ENCODE measurements around the gene RYR2.
"Not testable (repeated sequence)": the region's sequence is repeated elsewhere in the genome, so short reads cannot be mapped to it uniquely, and the experiment has no call there.

RYR2 gene

DNA sequence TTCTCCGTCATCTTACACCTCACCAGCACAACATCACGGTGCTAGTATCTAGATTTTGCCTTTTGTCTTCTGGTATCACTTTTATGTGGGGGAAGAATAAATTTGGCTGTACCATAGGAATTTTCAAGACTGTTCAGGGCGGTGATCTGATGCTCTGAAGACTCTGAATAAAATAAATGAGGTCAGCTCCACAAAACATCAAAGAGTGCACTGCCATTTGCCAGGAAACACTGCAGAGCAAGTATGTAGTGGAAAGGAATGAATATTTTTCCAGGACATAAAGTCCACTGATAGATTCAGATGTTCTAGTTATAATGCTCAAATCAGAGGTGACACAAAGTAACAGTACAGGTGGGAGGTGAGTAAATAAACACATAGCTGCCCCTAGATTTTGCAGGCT lies 792.5 kb downstream of the RYR2 start:
- DNase-seq: no peak

DNA sequence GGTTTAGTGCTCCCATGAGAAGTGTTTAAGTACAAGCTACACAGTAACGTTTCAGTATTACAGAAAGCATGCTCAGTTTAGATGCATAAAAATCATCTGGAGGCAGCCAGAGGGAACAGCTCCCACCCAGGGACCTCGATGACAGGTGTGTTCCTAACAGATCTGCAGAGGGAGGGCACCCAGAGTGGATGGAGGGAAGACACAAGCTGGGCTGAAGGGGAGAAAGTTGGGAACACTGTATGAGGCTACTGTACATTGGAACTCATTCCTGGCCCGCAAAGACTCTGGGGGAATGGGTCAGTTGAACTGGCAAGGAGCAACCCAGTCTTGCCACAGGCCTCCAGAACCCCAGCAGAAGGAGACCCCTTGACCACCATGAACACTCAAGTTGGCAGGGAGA lies 796.3 kb downstream of the RYR2 start:
- no peak for DNase-seq

GRCh38 chr1:237838904-237839534 lies 797.0 kb downstream of the RYR2 start:
- no peak for DNase-seq

GRCh38 chr1:237841485-237841884 lies 799.5 kb downstream of the RYR2 start:
- DNase-seq: no peak

DNA sequence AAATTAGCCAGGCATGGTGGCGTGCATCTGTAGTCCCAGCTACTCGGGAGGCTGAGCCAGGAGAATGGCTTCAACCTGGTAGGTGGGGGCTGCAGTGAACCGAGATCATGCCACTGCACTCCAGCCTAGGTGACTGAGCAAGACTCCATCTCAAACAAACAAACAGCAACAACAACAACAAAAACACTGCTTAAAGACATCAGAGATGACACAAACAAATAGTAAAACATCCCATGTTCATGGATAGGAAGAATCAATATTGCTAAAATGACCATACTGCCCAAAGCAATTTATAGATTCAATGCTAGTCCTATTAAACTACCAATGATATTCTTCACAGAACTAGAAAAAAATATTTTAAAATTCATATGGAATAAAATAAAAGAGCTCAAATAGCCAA lies 801.5 kb downstream of the RYR2 start:
- DNase-seq: not testable (repeated sequence)

GRCh38 chr1:237851210-237851845 lies 809.3 kb downstream of the RYR2 start:
- DNase-seq: peak; percentile 19

DNA sequence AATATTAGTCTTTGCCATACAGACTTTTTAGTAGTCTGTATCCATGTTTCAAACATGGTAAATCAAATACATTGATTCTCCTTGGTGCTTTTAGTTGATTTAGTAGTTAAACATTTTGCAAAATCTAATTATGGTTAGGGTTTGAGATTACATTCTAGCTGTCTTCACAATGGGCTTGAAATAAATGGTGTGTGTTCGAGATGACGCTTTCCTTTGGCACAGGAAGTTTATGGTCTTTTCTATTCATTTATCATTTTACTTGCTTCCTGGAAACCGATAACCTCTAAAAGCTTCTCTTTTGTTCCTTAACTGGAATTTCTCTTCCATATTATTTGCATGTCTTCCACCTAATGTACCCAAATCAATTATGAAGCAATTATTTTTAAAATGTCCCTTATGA lies 810.4 kb downstream of the RYR2 start:
- DNase-seq: no peak

DNA sequence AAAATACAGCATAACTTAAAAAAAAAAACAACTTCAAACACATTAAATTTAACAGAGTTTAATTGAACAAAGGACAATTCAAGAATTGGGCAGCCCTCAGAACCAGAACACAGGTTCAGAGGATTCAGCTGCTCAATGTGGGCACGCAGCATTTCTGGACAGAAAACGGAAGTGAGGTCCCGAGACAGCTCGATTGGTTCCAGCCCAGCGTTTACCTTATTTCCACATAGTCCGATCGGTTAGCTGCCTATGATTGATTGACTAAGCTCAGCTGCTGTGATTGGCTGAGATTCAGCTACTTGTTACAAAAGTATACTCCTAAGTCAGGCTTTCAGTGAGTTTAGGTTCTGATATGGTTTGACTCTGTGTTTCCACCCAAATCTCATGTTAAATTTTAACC lies 815.5 kb downstream of the RYR2 start:
- DNase-seq: no peak

DNA sequence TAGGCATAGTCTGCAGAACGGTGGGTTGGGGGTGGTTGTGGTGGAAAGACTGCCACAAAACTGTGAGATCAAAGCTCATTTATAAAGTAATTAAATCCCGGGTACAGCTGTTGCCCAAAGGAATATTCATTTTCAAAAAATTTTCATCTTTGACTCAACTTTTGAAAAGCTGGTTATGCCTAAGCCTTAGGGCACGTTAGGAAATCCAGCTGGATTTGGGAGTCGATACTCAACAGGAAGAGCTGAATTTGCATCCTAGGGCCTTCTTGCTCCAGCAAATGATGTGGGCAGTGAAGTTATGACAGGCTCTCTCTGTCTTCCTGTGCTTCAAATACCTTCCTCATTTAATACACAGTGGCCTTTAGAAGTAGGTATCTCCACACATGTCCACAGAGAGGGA lies 817.0 kb downstream of the RYR2 start:
- DNase-seq: no peak

- no peak for DNase-seq
Observed at GRCh38 chr1:237861944-237862343, 820.0 kb downstream of the RYR2 start.

DNA sequence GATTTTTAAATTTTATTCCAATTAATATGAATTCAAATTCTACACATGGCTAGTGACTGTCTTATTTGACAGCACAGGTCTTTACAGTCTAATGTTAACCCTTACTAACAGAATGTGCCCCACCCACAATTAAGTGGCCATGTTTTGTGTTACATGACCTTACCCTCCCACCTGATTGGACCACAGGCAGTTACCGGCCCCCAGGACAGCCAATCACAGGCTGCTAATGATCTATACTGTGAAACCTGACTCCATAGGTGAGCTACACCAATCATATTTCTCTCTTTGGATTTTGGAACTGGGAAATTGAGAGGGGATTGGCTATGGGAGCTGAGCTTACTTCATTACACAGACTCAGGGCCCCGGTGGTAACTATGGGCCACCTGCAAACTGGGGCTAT lies 821.2 kb downstream of the RYR2 start:
- no peak for DNase-seq

GRCh38 chr1:237864338-237865244 lies 822.6 kb downstream of the RYR2 start:
- DNase-seq: no peak

GRCh38 chr1:237867380-237867888 lies 825.5 kb downstream of the RYR2 start:
- DNase-seq: no peak

GRCh38 chr1:237868817-237869600 lies 827.0 kb downstream of the RYR2 start:
- DNase-seq: no peak

DNA sequence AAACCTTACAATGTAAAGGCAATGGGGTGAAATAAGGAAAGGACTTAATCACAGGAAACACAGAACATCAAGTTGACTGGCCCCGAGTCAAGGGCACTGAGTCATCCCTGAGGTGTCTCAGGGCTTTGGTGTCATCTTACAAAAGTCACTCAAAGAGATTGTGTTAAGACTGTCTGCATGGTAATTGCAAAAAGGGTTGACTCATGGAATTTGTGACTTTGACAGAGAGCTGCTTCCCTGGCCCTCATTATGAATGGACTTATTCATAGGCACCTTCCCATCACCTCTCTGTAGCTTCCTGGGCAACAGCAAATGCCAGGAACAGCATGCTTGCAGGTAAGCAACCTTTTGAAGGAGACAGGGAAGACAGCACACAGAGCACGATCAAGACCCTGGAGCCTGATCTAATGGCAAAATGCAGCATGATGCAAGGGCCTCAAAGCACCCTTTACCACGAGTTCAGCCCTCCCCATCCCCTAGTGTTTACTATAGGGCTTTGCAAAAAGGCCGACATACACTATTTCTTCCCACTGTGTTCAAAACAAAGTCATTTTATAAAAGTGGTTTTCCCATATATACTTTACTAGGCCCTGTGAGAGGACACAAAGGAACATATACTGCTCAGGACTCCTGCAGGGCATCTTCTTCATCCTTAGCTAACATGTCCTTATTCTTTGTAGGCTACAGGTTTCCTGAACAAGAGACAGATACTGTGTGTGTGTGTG lies 831.7 kb downstream of the RYR2 start:
- DNase-seq: peak; percentile 30

DNA sequence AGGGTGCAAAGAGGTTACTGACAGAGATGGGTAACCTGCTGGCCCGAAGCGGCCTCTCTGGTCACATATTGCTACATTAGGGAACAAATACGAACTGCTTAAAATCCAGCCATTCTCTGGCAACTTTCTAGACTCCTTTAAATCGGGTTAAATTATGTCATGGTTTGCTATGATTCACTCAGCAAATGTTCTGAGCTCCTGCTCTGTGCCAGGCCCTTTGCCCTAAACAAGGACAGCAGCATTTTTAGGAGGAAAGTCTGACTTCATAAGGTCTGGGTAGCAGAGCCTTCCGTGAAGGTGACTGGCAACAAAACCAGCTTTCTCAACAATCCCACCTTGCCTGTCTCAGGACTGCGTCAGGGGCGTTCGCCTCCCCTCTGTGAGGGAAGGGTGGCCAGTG lies 833.3 kb downstream of the RYR2 start:
- no peak for DNase-seq

- DNase-seq: no peak
Observed at GRCh38 chr1:237877631-237878030, 835.6 kb downstream of the RYR2 start.

DNA sequence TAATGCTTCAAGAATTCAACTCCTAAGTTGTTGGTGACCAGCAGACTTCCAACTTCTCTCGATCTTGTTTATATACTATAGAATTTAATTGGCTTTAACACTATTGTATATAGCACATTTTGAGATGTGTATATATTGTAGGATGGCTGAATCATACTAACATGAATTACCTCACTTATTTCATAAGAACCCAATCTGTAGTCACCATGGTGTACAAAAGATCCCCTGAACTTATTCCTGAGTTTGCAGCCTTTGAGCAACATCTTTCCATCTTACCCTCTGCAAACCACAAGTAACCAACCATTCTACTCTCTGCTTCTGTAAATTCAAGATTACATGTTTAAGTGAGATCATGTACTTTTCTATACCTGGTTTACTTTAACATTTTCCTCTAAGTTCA lies 836.4 kb downstream of the RYR2 start:
- no peak for DNase-seq

GRCh38 chr1:237879195-237879594 lies 837.2 kb downstream of the RYR2 start:
- no peak for DNase-seq

Data from NK-92 treated with Interleukin-12 subunit alpha and Interleukin-12 subunit beta, amount 100 ng/mL, for 24 hours (cell line).